ENCODE measurements around the gene GTPBP6. TPM values are rescaled to one million over a fixed set of nuclear protein-coding genes. Genes with fewer than 3 reads are reported as not detected.

The GTPBP6 gene
- polyA plus RNA-seq, 1 of the 3 experiments (the other 2 are of a cell fraction) = 47.3 TPM

DNA sequence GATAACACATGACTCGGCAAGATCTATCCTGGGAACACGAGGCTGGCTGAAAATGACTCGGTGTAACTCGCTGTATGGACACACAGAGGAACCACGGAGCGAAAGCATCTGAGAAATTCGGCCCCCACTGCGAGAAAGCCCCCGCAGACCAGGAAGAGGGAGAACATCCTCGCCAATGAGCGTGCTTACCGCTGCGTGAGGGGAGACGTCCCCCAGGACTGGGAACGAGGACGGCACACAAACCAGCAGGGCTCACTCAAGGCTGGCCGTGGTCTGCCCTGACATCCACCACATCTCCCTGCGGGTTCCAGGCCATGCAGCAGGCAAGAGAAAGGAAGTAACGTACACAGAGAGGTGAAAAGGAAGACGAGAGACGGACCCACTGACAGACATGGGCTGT lies 17.6 kb upstream of the GTPBP6 start (continued):
- TF ChIP-seq, protein P1, sequence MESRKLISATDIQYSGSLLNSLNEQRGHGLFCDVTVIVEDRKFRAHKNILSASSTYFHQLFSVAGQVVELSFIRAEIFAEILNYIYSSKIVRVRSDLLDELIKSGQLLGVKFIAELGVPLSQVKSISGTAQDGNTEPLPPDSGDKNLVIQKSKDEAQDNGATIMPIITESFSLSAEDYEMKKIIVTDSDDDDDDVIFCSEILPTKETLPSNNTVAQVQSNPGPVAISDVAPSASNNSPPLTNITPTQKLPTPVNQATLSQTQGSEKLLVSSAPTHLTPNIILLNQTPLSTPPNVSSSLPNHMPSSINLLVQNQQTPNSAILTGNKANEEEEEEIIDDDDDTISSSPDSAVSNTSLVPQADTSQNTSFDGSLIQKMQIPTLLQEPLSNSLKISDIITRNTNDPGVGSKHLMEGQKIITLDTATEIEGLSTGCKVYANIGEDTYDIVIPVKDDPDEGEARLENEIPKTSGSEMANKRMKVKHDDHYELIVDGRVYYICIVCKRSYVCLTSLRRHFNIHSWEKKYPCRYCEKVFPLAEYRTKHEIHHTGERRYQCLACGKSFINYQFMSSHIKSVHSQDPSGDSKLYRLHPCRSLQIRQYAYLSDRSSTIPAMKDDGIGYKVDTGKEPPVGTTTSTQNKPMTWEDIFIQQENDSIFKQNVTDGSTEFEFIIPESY (IDR thresholded peaks at IDR 0.05; ENCODE audit: borderline replicate concordance, low read depth) = no peak
- TF ChIP-seq NRF1 (IDR thresholded peaks at IDR 0.05; ENCODE audit: low read depth, low read length) (no peak), FOXM1 (IDR thresholded peaks at IDR 0.05; ENCODE audit: low read depth) (no peak), RCOR1 (IDR thresholded peaks at IDR 0.05; ENCODE audit: low read length) (no peak), NFIC (IDR thresholded peaks at IDR 0.05; ENCODE audit: borderline replicate concordance) (no peak), FOXJ3 (CRISPR knock-in tag; IDR thresholded peaks at IDR 0.05) (no peak), RFX5 (IDR thresholded peaks at IDR 0.05; ENCODE audit: low read length) (no peak)
- TF ChIP-seq, protein P2, sequence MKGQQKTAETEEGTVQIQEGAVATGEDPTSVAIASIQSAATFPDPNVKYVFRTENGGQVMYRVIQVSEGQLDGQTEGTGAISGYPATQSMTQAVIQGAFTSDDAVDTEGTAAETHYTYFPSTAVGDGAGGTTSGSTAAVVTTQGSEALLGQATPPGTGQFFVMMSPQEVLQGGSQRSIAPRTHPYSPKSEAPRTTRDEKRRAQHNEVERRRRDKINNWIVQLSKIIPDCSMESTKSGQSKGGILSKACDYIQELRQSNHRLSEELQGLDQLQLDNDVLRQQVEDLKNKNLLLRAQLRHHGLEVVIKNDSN (IDR thresholded peaks at IDR 0.05; ENCODE audit: borderline replicate concordance, low read depth) = no peak

DNA sequence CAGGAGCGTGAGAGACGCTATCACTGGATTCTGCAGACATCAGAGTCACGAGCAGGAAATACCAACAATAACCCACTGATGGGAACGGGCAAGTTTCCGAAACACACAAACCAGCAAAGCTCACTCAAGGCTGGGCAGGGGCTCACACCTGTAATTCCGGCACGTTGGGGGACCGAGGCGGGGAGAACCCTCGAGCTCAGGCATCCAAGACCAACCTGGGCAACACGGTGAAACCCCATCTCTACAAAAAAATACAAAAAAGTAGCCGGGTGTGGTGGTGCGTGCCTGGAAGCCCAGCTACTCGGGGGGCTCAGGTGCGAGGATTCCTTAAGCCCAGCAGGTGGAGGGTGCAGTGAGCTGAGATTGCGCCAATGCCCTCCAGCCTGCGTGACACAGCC lies 17.2 kb upstream of the GTPBP6 start:
- Histone ChIP-seq H3K36me3 (replicated peaks in 1 of 2; ENCODE audit: control insufficient read depth in 1 of 2, insufficient read depth in 2 of 2, low read length in 1 of 2) (peaks cover 0 to 5% of the 10 kb centered on the region in 2 experiments), H3F3A (replicated peaks; ENCODE audit: insufficient read depth) (no peaks in the 10 kb centered on the region), H3K27ac (ENCODE audit: low read depth in 2 of 2, low read length in 1 of 2) (no peak overlapping the region), H3K4me1 (ENCODE audit: control insufficient read depth in 1 of 2, insufficient read depth in 2 of 2, low read depth in 1 of 2, low read length in 1 of 2) (peaks cover 0 to 2% of the 10 kb centered on the region in 2 experiments; a peak in 1 of 4 replicates), H3K9me2 (no peaks in the 10 kb centered on the region), H3K9me3 (no peaks in the 10 kb centered on the region), H3K27me3 (ENCODE audit: insufficient read depth) (no peaks in the 10 kb centered on the region), H3K4me3 (ENCODE audit: low read depth in 2 of 2, low read length in 1 of 2) (no peak overlapping the region), H3K9ac (no peak overlapping the region), H3K4me2 (no peak overlapping the region), H3K79me2 (ENCODE audit: insufficient read depth) (no peaks in the 10 kb centered on the region), H2AFZ (ENCODE audit: low read depth) (no peak overlapping the region), H4K20me1 (ENCODE audit: insufficient read depth) (no peaks in the 10 kb centered on the region)
- no peak for TF ChIP-seq FOXJ3 (CRISPR knock-in tag; IDR thresholded peaks at IDR 0.05)
- TF ChIP-seq POLR2AphosphoS5 (IDR thresholded peaks at IDR 0.05; ENCODE audit: low read depth, low read length) = no peak
- TF ChIP-seq FOXM1 (IDR thresholded peaks at IDR 0.05; ENCODE audit: low read depth) = no peak
- no peak for TF ChIP-seq ELF1 (IDR thresholded peaks at IDR 0.05)
- no peak for TF ChIP-seq EZH2phosphoT487 (IDR thresholded peaks at IDR 0.05; ENCODE audit: borderline replicate concordance, low read depth)
- no peak for TF ChIP-seq JUND (IDR thresholded peaks at IDR 0.05)
- no peak for TF ChIP-seq CHD2 (IDR thresholded peaks at IDR 0.05; ENCODE audit: low read length, partially characterized antibody)
- TF ChIP-seq, protein P3, sequence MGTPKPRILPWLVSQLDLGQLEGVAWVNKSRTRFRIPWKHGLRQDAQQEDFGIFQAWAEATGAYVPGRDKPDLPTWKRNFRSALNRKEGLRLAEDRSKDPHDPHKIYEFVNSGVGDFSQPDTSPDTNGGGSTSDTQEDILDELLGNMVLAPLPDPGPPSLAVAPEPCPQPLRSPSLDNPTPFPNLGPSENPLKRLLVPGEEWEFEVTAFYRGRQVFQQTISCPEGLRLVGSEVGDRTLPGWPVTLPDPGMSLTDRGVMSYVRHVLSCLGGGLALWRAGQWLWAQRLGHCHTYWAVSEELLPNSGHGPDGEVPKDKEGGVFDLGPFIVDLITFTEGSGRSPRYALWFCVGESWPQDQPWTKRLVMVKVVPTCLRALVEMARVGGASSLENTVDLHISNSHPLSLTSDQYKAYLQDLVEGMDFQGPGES (IDR thresholded peaks at IDR 0.05; ENCODE audit: low read depth, low read length) = no peak
- no peak for TF ChIP-seq GABPA (IDR thresholded peaks at IDR 0.05; ENCODE audit: low read depth)
- no peak for TF ChIP-seq FOSL2 (IDR thresholded peaks at IDR 0.05; ENCODE audit: borderline replicate concordance, low read depth)
- DNase-seq = no peak
- POLR2A ChIA-PET = no interaction called here
- CTCF ChIA-PET = no interaction called here
- WGBS (ENCODE audit: low lambda C conversion rate) = 94% methylated on average over 15 of the region's 17 CpGs
